CD4-positive, alpha-beta T cell treated with Interleukin-17A for 4 hours (primary cell): ENCODE measurements around the gene CARD16.
"Not testable (repeated sequence)": the region's sequence is repeated elsewhere in the genome, so short reads cannot be mapped to it uniquely, and the experiment has no call there.

Experiments
- DNase-seq: peaks from one replicate; pipeline ENCODE4 v3.0.0-alpha.2; 2020; ENCODE audit warnings: mixed read lengths

Gene CARD16

GRCh38 chr11:105046898-105047579 lies 1.9 kb upstream of the CARD16 start:
- no peak for DNase-seq

DNA sequence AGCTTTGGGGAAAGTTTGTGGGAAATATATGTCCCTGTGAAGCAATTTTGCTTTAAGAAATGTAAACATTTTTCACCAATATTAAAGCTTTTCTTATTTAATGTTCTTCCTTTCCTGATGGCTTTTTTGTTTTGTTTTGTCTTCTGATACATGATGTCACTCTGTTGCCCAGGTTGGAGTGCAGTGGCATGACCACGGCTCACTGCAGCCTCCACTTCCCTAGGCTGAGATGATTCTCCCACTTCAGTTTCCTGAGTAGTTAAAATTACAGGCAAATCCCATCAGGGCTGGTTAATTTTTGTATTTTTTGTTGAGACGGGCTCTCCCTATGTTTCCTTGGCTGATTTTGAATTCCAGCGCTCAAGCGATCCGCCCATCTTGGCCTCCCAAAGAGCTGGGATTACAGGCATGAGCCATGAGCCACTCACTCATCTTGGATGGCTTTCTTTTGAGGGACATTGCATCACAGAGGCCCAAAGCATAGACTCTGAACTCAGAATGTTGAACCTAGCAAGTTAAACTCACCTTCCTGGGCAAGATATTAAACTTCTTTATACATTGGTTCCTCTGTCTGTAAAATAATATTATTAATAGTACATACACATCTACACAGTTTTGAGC lies 651 bp upstream of the CARD16 start:
- no peak for DNase-seq

DNA sequence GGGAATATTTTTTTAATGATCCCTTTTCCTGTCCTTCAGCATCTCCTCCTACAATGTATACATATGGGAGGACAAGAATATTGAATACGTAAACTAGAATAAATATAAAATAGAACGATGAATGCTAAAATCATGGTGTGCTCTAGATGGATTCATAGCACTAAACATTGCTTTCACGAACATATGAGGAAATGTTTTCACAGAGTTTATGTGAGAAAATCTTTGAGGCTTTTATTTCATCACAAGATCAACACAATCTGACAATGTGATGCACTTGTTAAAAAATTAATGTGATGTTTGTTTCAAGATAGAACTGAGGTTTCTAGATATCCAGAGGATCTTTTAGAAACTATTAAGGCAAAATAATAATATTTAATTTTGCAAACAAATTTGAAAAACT lies 3.0 kb downstream of the CARD16 start:
- no peak for DNase-seq

- no peak for DNase-seq
Observed at GRCh38 chr11:105040703-105041102, 4.4 kb downstream of the CARD16 start.

DNA sequence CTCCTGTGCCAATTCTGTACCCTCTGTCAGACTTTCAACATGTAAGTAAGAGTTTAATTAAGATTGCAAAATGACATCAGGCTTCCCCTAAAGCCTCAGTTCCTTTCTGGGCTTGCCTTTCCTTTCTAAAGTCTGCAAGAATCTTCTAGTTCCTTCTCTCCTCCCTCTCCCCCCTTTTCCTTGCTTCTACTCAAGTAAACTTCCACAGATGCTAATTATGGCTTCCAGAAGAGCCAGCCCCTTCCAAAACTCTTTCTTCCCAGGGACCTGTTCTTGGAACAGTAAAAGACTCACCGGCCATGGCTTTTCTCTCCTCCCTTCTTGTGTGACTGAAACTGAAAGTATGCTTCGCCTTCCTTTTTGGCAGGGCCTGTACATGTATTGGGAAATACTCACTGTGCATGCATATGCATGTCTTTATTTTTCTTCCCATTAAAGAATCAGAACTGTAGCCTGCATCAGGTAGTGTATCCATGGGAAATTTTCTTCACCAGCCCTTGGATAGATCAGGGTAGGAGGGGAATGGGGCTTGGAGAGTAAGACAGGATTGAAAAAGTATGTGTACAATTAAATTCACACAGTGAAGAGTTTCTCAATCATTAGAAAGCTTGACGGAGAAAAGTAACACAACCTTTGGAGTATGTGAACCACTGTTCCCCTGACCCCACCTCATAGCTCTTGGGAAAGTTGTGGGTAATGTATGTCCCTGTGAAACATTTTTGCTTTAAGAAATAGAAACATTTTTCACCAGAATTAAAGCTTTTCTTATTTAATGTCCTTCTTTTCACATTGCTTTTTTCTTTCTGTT lies 10.1 kb downstream of the CARD16 start, which contains the start of gene CASP1:
Gene CASP1 (minus strand): TSS at position 332 of the 808 bp plus-strand sequence. CDS start 31 bp downstream, at position 301.
- DNase-seq, result peak; percentile 42

- DNase-seq, result not testable (repeated sequence)
Observed at GRCh38 chr11:105034388-105034787, 10.7 kb downstream of the CARD16 start.

DNA sequence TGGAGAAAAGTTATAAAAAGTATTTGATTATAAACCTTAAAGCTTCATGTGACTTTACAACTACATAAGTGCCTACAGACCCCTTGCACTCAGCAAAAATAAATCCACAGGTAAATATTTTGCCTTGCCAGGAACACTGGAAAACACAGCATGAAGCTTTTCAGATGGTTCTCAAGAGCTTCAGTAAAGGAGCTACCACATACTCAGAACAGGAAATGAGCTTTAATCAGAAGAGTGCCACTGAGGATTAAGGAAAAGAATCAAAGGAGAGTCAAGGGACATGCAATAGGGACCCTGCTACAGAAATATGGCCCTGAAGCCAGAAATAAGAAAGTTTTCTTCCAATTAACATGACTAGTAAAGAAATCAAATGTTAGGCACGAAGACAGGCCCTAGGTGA lies 11.4 kb downstream of the CARD16 start:
- DNase-seq, result no peak

DNA sequence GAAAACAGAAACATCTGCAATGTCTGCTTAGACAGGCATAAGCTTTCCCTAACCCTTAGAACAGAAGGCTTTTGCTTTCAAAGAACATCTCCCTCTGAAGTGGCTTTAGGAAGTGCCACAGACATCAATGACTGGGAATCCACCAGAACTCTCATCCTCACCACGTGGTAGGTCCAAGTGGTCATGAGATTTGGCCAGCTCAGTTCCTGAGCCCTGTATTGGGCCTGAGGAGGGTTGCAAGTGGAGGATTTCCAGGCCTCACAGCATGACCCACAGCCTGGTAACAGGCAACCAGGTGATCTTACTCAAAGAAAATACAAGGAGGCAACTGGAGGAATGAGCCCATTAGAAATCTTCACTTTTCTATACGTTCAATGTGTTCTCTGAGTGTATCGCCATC lies 11.8 kb downstream of the CARD16 start:
- no peak for DNase-seq

- DNase-seq, result no peak
Observed at GRCh38 chr11:105032495-105032894, 12.6 kb downstream of the CARD16 start.

DNA sequence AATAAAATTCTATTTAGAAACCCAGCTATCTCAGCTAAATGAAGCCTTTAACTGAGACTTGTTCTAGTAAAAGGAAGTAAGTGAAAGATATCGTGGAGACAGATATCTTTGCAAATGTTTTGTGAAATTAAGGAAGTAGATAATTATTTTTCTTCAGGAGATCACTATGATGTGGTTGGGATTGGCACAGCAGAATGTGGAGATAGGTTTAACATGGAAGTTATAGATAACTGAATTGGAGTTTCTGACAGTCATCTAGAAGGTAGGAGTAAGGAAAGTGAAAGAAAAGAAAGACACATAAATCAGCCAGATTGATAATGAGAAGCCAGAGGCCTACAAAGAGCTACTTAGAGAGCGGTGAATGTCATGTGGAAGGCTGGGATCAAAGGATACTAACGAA lies 17.5 kb downstream of the CARD16 start:
- no peak for DNase-seq

GRCh38 chr11:105024394-105024793 lies 20.7 kb downstream of the CARD16 start:
- no peak for DNase-seq

- no peak for DNase-seq
Observed at GRCh38 chr11:105023003-105023402, 22.1 kb downstream of the CARD16 start, which contains the start of gene CASP5. Gene CASP5 (minus strand): TSS chr11:105023168. CDS start chr11:105023136, 32 bp downstream.

GRCh38 chr11:105022527-105022926 lies 22.6 kb downstream of the CARD16 start:
- DNase-seq, result no peak

- DNase-seq, result no peak
Observed at GRCh38 chr11:105007463-105007862, 37.7 kb downstream of the CARD16 start.

- no peak for DNase-seq
Observed at GRCh38 chr11:105005451-105005845, 39.7 kb downstream of the CARD16 start.

GRCh38 chr11:105004021-105004420 lies 41.1 kb downstream of the CARD16 start:
- no peak for DNase-seq

DNA sequence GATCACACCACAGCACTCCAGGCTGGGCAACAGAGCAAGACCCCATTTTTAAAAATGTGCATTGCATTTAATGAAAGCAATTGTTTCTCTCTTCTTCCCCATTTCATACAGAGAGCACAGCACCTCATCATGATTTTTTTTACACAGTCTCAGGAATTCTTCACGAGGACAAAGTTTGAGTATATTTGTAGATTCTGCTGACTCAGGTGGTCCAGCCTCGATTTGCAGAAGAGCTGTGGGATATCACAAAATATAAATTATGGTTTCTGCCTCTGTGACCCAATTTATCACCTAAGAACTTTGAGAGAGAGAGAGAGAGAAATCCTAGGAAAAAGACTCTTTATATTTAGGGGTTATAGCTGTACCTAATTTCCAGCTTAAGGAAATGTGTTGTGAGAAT lies 42.0 kb downstream of the CARD16 start:
- no peak for DNase-seq

DNA sequence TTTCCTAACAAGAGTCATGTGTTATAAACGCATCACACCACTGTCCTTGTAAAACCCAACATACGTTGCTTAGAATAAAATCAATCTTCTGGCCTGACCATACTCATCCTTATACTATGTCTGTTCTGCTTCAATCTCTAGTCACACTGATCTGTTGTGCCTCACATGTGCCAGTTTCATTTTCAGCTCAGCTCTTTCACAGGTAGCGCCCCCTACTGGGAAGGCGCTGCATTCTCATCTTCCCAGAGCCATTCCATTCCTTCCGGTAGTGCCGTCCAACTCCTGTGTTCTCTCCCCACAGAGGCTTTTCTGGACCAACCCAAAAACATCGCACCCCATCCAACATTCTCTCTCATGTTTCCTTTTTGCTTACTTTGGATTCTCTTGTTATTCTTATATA lies 44.3 kb downstream of the CARD16 start:
- peak; percentile 67 for DNase-seq

GRCh38 chr11:105000167-105000566 lies 45.0 kb downstream of the CARD16 start:
- DNase-seq, result no peak

GRCh38 chr11:104999721-105000120 lies 45.4 kb downstream of the CARD16 start:
- DNase-seq, result no peak

GRCh38 chr11:104997288-104997687 lies 47.8 kb downstream of the CARD16 start:
- DNase-seq, result no peak

DNA sequence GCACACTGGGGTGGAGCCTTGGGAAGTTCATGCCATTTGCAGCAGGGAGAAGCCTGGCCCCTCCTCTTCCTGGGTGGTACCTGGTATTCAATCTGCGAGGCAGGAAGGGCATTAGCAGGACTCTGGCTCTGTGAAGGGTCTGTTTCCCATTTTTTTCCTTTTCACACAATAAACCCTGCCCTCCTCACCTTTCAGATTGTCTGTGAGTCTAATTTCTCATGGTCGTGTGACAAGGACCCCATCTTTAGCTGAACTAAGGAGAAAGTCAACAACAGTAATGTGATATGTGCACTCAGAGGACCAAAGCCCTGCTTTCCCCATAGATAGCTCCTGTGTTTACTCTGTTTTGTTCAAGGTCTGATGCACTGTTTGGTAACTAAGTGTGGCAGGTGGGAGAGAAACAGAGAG lies 50.1 kb downstream of the CARD16 start:
- DNase-seq, result no peak

- no peak for DNase-seq
Observed at GRCh38 chr11:104992781-104993180, 52.4 kb downstream of the CARD16 start.

DNA sequence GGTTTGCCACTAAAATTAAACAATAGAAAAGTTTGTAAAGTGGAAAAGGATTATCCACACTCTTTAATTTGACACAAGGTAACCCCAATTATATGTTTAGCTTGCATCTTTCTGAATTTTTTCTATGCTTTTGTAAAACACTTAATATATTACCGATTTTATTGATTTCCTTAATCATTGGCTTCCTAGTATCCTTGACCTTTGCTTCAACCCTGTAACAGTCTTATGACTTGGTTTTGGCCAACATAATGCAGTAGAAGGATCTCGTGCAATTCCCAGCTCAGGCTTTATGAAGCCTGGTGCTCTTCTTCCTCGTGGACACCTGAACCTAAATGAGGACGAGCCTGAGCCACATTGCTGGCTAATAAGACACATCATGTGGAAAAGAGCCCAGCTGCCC lies 53.1 kb downstream of the CARD16 start:
- DNase-seq, result no peak
